ENCODE data around the gene GGT5.
"Not testable (repeated sequence)": the region's sequence is repeated elsewhere in the genome, so short reads cannot be mapped to it uniquely, and the experiment has no call there.

GGT5 gene

GRCh38 chr22:24256736-24257135 lies 11.9 kb upstream of the GGT5 start:
- H3K4me1 ChIP-seq (ENCODE audit: insufficient read depth, low read length); H3K9me3 ChIP-seq (ENCODE audit: low read length); H3K27me3 ChIP-seq (ENCODE audit: control insufficient read depth in 1 of 2, insufficient read depth in 2 of 2, low read length in 2 of 2); H3K27ac ChIP-seq (ENCODE audit: low read depth, low read length); H3K9ac ChIP-seq (ENCODE audit: low read length); H3K36me3 ChIP-seq (ENCODE audit: insufficient read depth, low read length); H3K4me3 ChIP-seq (ENCODE audit: low read depth in 1 of 2, low read length in 2 of 2): not testable (repeated sequence)

GRCh38 chr22:24256136-24256535 lies 11.3 kb upstream of the GGT5 start:
- not testable (repeated sequence) for H3K36me3 ChIP-seq (ENCODE audit: insufficient read depth, low read length); H3K4me1 ChIP-seq (ENCODE audit: insufficient read depth, low read length); H3K4me3 ChIP-seq (ENCODE audit: low read depth in 1 of 2, low read length in 2 of 2); H3K9me3 ChIP-seq (ENCODE audit: low read length); H3K27ac ChIP-seq (ENCODE audit: low read depth, low read length); H3K9ac ChIP-seq (ENCODE audit: low read length); H3K27me3 ChIP-seq (ENCODE audit: control insufficient read depth in 1 of 2, insufficient read depth in 2 of 2, low read length in 2 of 2)

- not testable (repeated sequence) for H3K4me1 ChIP-seq (ENCODE audit: insufficient read depth, low read length); H3K27me3 ChIP-seq (ENCODE audit: control insufficient read depth in 1 of 2, insufficient read depth in 2 of 2, low read length in 2 of 2); H3K9me3 ChIP-seq (ENCODE audit: low read length); H3K4me3 ChIP-seq (ENCODE audit: low read depth in 1 of 2, low read length in 2 of 2); H3K9ac ChIP-seq (ENCODE audit: low read length); H3K36me3 ChIP-seq (ENCODE audit: insufficient read depth, low read length); H3K27ac ChIP-seq (ENCODE audit: low read depth, low read length)
Observed at GRCh38 chr22:24253126-24253525, 8.2 kb upstream of the GGT5 start.

- H3K9me3 ChIP-seq (ENCODE audit: low read length); H3K36me3 ChIP-seq (ENCODE audit: insufficient read depth, low read length); H3K27me3 ChIP-seq (ENCODE audit: control insufficient read depth in 1 of 2, insufficient read depth in 2 of 2, low read length in 2 of 2); H3K9ac ChIP-seq (ENCODE audit: low read length); H3K4me1 ChIP-seq (ENCODE audit: insufficient read depth, low read length); H3K4me3 ChIP-seq (ENCODE audit: low read depth in 1 of 2, low read length in 2 of 2); H3K27ac ChIP-seq (ENCODE audit: low read depth, low read length): not testable (repeated sequence)
Observed at GRCh38 chr22:24251286-24251685, 6.4 kb upstream of the GGT5 start.

- not testable (repeated sequence) for H3K27ac ChIP-seq (ENCODE audit: low read depth, low read length); H3K27me3 ChIP-seq (ENCODE audit: control insufficient read depth in 1 of 2, insufficient read depth in 2 of 2, low read length in 2 of 2); H3K9ac ChIP-seq (ENCODE audit: low read length); H3K9me3 ChIP-seq (ENCODE audit: low read length); H3K4me3 ChIP-seq (ENCODE audit: low read depth in 1 of 2, low read length in 2 of 2); H3K36me3 ChIP-seq (ENCODE audit: insufficient read depth, low read length)
- peaks cover 11% of the 10 kb centered on the region for H3K4me1 ChIP-seq (ENCODE audit: insufficient read depth, low read length)
Observed at GRCh38 chr22:24249413-24249812, 4.5 kb upstream of the GGT5 start.

GRCh38 chr22:24248611-24249010 lies 3.7 kb upstream of the GGT5 start:
- H3K27me3 ChIP-seq (ENCODE audit: control insufficient read depth in 1 of 2, insufficient read depth in 2 of 2, low read length in 2 of 2); H3K27ac ChIP-seq (ENCODE audit: low read depth, low read length); H3K9me3 ChIP-seq (ENCODE audit: low read length); H3K9ac ChIP-seq (ENCODE audit: low read length); H3K4me3 ChIP-seq (ENCODE audit: low read depth in 1 of 2, low read length in 2 of 2); H3K36me3 ChIP-seq (ENCODE audit: insufficient read depth, low read length): not testable (repeated sequence)
- H3K4me1 ChIP-seq (ENCODE audit: insufficient read depth, low read length) = peaks cover 11% of the 10 kb centered on the region

GRCh38 chr22:24247564-24248344 lies 2.9 kb upstream of the GGT5 start:
- Histone ChIP-seq H3K4me3 (ENCODE audit: low read depth in 1 of 2, low read length in 2 of 2) (no peak overlapping the region), H3K36me3 (ENCODE audit: insufficient read depth, low read length) (no peaks in the 10 kb centered on the region), H3K9ac (ENCODE audit: low read length) (no peak overlapping the region), H3K27ac (ENCODE audit: low read depth, low read length) (no peak overlapping the region), H3K27me3 (ENCODE audit: control insufficient read depth in 1 of 2, insufficient read depth in 2 of 2, low read length in 2 of 2) (no peaks in the 10 kb centered on the region), H3K4me1 (ENCODE audit: insufficient read depth, low read length) (peaks cover 11% of the 10 kb centered on the region), H3K9me3 (ENCODE audit: low read length) (no peaks in the 10 kb centered on the region)

- no peaks in the 10 kb centered on the region for H3K36me3 ChIP-seq (ENCODE audit: insufficient read depth, low read length)
- no peaks in the 10 kb centered on the region for H3K9me3 ChIP-seq (ENCODE audit: low read length)
- H3K27me3 ChIP-seq (ENCODE audit: control insufficient read depth in 1 of 2, insufficient read depth in 2 of 2, low read length in 2 of 2) = no peaks in the 10 kb centered on the region
- no peak overlapping the region for H3K9ac ChIP-seq (ENCODE audit: low read length)
- H3K4me1 ChIP-seq (ENCODE audit: insufficient read depth, low read length) = peaks cover 11% of the 10 kb centered on the region
- H3K27ac ChIP-seq (ENCODE audit: low read depth, low read length) = peak overlapping the region; percentile 27
- no peak overlapping the region for H3K4me3 ChIP-seq (ENCODE audit: low read depth in 1 of 2, low read length in 2 of 2)
Observed at GRCh38 chr22:24247011-24247507, 2.2 kb upstream of the GGT5 start.

- H3K36me3 ChIP-seq (ENCODE audit: insufficient read depth, low read length); H3K9ac ChIP-seq (ENCODE audit: low read length); H3K4me3 ChIP-seq (ENCODE audit: low read depth in 1 of 2, low read length in 2 of 2): not testable (repeated sequence)
Observed at GRCh38 chr22:24245584-24246561, 991 bp upstream of the GGT5 start.

GRCh38 chr22:24244144-24244787 lies 616 bp downstream of the GGT5 start:
- Histone ChIP-seq H3K9me3 (ENCODE audit: low read length) (no peaks in the 10 kb centered on the region), H3K27ac (ENCODE audit: low read depth, low read length) (no peak overlapping the region), H3K4me3 (ENCODE audit: low read depth in 1 of 2, low read length in 2 of 2) (no peak overlapping the region), H3K9ac (ENCODE audit: low read length) (no peak overlapping the region), H3K27me3 (ENCODE audit: control insufficient read depth in 1 of 2, insufficient read depth in 2 of 2, low read length in 2 of 2) (no peaks in the 10 kb centered on the region), H3K4me1 (ENCODE audit: insufficient read depth, low read length) (peaks cover 11% of the 10 kb centered on the region), H3K36me3 (ENCODE audit: insufficient read depth, low read length) (no peaks in the 10 kb centered on the region)

More at GRCh38 chr22:24245584-24246561, 991 bp upstream of the GGT5 start:
- H3K27me3 ChIP-seq (ENCODE audit: control insufficient read depth in 1 of 2, insufficient read depth in 2 of 2, low read length in 2 of 2); H3K27ac ChIP-seq (ENCODE audit: low read depth, low read length); H3K9me3 ChIP-seq (ENCODE audit: low read length): not testable (repeated sequence)
- peaks cover 11% of the 10 kb centered on the region for H3K4me1 ChIP-seq (ENCODE audit: insufficient read depth, low read length)

GRCh38 chr22:24243417-24243816 lies 1.5 kb downstream of the GGT5 start:
- not testable (repeated sequence) for H3K27me3 ChIP-seq (ENCODE audit: control insufficient read depth in 1 of 2, insufficient read depth in 2 of 2, low read length in 2 of 2); H3K9me3 ChIP-seq (ENCODE audit: low read length); H3K9ac ChIP-seq (ENCODE audit: low read length); H3K27ac ChIP-seq (ENCODE audit: low read depth, low read length); H3K36me3 ChIP-seq (ENCODE audit: insufficient read depth, low read length); H3K4me3 ChIP-seq (ENCODE audit: low read depth in 1 of 2, low read length in 2 of 2)
- peaks cover 11% of the 10 kb centered on the region for H3K4me1 ChIP-seq (ENCODE audit: insufficient read depth, low read length)

Measured in muscle layer of colon (tissue), 2 donors.